Measurements from ENCODE around the gene SYT1. TPM values are rescaled to one million over a fixed set of nuclear protein-coding genes. Genes with fewer than 3 reads are reported as not detected.
"Not testable (repeated sequence)": the region's sequence is repeated elsewhere in the genome, so short reads cannot be mapped to it uniquely, and the experiment has no call there.

SYT1 gene
- total RNA-seq, 2 experiments from 2014 or later: not detected

DNA sequence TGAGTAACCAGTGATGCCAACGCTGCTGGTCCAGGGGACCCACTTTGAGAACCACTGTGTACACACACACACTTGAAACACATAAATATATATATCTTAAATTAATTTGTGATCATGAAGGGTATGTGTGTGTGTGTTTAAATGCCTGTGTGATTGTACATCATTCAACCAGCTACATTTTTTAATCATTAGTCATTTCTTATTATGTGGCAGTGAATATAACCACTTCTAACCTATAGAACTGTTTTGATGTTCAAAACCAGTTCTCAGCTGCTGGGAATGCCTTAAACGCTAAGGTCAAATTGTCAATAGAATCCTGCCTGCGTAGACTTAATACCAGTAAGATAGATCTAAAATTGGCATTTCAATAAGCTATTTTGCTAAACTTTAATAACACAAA lies 330.0 kb downstream of the SYT1 start:
- POLR2A ChIA-PET: no interaction called here
- CTCF ChIA-PET: no interaction called here

DNA sequence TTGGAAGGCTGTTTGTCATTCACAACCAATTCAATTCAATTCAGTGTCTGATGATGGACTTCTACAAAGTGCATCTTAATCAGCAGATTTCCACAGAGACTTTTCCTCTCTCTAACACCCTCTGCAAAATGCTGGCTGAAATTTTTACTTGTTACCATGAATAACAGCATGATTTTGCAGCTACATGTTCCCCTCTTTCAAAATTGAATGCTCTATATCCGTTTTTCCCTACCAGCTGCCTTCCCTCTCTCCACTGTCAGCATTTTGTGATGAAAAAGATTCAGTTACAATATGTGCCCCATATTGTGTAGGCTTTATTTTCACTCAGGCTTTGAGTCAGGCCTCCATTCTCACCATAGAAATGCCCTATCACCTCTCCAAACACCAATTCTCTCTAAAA lies 334.6 kb downstream of the SYT1 start:
- ChIA-PET POLR2A (no interaction called here), CTCF (no interaction called here)

DNA sequence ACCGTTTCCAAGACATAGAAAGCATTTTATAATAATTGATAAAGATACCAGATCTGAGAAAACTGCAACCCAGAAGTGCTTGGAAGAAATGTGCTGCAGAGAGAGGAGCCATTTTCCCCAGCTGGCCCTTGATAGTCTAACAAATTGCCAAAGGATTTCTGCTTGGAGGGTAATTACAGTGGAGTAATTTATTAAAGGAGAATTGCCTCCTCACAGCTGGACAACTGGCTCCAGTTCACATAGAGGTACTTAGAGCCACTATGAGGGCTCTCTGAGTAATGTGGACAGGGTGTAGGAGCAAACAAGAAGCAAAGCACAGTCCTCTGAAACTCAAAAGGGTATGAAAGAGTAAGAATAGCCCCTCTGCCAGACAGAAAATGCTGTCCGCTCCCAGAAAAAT lies 335.6 kb downstream of the SYT1 start:
- ChIA-PET CTCF (no interaction called here), POLR2A (no interaction called here)

DNA sequence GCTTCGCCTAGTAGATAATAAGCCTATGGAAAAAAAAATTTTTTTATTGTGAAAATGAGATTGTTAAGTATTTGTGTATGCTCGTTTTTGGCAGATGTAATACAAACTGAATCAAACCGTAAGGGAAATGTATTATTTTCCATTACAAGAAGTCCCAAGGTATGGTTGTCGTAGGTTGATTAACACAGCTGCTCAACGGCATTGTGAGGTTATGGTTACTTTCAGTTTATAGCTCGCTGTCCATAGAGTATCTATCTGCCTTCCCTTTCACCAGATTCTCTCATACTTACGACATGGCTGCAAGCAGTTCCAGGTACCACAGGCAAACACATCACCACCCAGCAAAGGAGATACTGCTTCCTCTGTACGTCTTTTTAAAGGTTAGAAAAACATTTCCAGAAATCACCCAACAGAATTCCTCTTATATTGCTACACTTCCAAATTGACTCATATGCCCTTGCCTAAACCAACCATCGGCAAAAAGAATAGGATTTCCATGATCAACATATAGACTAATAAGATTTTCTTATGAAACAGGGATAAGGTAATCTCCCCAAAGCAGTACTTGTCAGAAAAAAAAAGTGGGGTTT lies 338.6 kb downstream of the SYT1 start:
- POLR2A ChIA-PET: no interaction called here
- CTCF ChIA-PET: no interaction called here

DNA sequence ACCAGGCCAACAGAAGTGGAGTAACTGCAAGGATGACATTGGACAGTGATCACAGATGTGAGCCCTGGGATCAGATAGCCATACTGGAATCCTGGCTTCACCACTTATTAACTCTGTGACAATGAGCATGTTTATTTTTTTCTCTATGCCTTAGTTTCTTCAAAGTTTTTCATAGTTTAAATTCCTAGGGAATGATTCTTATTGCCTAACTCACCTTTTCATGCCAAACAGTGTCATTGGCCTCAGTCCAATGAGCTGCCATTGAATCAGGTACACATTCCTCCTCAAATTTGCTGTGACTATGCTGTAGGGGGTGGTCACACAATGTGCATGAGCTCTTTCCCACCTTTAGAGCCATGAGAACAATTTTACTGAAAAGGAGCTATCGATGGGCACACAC lies 342.3 kb downstream of the SYT1 start:
- ChIA-PET POLR2A (no interaction called here), CTCF (no interaction called here)

DNA sequence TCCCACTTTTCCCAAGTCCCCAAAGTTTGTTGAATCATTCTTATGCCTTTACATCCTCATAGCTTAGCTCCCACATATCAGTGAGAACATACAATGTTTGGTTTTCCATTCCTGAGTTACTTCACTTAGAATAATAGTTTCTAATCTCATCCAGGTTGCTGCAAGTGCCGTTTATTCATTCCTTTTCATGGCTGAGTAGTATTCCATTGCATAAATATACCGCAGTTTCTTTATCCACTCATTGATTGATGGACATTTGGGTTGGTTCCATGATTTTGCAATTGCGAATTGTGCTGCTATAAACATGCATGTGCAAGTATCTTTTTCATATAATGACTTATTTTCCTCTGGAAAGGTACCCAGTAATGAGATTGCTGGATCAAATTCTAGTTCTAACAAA lies 345.8 kb downstream of the SYT1 start:
- CTCF ChIA-PET, POLR2A ChIA-PET: not testable (repeated sequence)

DNA sequence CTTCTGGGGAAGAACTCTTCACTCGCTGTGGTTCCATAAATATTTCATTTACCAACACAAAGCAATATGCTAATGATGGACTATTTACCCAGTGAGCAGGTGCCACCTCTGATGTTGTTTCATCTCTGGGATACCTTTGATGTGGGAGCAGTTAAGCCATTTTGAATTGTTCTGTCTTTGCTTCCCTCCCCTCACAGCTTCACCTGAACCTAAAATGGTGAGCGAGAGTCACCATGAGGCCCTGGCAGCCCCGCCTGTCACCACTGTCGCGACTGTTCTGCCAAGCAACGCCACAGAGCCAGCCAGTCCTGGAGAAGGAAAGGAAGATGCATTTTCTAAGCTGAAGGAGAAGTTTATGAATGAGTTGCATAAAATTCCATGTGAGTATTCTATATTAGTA lies 352.7 kb downstream of the SYT1 start:
- ChIA-PET CTCF (no interaction called here), POLR2A (no interaction called here)

DNA sequence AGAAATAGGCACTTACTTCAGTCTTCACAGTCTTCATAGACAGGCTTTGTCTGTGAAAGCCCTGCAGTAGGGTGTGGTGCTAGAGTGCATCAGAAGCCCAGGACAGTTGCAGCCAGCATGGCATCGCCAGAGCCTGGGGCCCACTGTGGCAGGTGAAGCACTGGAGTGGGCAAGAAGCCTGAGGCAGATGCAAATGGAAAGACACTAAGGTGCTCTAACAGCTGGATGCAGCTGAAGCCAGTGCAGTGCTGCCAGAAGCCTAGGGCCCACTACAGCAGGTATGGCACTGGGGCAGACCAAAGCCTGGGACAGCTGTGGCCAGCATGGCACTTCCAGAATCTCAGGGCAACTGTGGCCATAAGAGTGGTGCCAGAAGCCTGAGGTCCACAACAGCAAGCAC lies 358.6 kb downstream of the SYT1 start:
- ChIA-PET CTCF (no interaction called here), POLR2A (no interaction called here)

DNA sequence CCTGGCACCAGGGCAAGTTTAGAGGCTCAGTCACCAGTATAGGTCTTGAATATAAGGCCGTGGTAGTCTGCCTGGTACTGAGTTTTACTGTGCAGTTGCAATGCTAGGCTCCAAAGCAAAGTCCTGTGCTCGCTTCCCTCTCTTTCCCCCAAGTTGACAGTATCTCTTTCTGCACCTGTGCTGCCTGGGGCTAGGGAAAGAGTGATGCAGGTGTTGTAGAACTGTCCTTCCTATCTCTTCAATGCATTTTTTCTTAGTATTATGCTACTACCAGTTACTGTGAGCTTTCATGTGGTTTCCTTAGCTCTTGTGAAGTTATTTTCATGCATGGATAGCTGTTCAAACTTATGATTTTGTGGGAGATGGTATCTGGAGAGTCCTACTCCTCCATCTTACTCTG lies 359.2 kb downstream of the SYT1 start:
- CTCF ChIA-PET: no interaction called here
- POLR2A ChIA-PET: no interaction called here

DNA sequence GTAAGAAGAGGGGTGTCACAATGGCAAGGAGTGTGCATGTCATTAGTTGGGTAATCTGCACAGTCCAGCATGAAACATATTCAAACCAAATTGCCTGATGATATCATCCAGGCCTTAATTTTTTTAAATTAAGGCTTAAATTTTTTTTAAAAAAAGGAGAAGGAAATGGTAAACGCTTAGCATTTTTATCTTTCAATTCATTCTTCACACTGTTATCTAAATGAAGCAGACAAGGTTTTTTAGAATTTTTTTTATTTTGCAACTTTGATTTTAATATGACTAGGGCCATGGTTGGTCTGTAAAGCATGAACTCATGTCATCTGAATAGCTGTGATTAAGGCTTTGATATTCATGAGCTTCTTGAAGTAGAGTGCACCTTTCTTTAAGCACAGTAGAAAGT lies 362.5 kb downstream of the SYT1 start:
- POLR2A ChIA-PET: no interaction called here
- CTCF ChIA-PET: no interaction called here

DNA sequence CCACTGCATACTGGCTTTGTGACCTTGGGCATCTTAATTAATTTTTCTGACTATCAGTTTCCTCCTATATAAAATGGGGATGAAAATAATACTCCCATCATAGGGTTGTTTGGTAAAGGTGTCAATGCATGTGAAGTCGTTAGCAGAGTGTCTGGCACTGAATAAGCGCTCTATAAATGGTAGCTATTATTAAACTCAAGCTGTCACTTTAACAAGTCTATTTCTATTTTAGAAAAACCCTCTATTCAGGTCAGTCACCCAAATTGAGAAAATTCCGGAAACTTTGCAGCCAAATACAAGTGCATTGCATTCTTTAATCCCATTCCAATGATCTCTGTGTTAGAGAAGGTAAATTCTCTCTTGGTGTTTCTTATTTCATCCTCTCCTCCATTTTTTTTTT lies 363.1 kb downstream of the SYT1 start:
- CTCF ChIA-PET: no interaction called here
- POLR2A ChIA-PET: no interaction called here

DNA sequence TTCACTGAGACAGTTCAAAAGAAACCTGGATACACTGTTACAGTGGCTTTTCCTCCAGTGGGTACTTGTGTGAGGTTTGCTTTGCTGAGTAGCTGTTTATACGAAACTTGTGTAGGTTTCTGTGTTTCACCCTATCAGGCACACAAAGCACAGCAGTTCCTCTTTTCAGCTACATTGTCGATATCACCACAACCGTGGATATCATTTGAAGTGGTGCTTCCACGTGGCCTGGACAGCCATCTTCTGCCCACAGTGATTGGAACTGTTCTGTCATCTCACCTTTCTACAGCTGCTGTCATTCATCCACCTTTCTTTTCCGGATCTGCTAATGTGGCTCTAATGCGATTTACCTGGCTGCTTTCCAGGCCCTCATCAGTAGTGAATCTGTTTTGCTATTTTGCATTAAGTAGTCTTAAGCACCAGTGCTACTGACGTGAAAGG lies 368.8 kb downstream of the SYT1 start:
- POLR2A ChIA-PET: no interaction called here

DNA sequence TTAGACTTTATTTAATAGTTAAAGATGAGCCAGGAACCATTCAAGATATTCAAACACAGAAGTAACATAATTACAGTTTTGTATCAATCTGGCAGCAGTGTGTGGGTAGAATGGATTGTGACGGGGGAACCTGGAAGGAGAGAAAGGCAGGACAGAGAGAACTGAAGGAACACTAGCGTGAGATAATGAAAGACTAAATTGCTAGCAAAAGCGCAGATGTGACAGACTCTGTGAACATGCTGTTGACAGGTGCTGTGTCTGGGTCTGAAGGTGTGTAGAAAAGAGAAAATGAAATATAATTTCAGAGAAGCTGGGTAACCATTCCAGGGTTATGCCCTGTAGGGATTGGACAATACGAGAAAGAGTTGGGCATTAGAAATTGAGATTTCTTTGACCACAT lies 372.3 kb downstream of the SYT1 start:
- ChIA-PET CTCF (no interaction called here), POLR2A (no interaction called here)

More for the DNA sequence above, 368.8 kb downstream of the SYT1 start:
- CTCF ChIA-PET: no interaction called here

DNA sequence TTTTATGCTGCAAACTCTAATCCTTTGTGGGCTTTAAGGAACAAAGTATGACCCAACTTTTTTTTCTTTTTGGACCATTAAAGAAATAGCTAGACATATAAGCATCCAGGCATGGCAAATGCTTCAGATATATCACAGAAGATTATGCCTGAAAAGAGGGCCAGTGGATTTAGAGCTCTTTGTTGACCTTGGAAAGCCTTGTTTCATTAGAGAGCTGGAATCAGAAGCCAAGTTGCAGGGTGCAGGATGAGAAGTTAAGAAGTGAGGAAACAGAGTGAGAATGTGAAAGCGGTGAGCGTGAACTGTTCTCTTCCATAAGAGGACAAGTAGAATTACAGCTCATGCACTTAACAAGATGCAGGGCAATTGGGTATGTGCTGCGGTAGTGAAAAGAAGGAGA lies 373.7 kb downstream of the SYT1 start:
- POLR2A ChIA-PET: no interaction called here
- CTCF ChIA-PET: no interaction called here

DNA sequence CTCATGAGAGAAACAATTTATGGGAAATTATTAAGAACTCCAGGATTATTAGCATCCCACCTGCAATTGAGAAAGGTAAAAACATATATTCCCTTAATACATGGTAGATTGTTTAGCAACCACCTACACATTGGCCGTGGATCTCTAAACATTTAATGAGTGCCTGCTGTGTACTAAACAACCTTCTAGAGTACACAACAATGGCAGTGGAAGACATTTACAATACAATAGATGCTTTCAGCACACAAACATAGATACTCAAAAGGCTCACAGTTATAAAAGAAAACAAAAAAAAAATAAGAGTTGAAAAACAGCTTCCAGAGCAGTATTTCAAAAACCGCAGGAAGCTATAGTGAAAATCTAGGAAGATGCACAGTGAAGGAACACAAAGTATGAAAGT lies 382.9 kb downstream of the SYT1 start:
- ChIA-PET POLR2A (no interaction called here), CTCF (no interaction called here)

DNA sequence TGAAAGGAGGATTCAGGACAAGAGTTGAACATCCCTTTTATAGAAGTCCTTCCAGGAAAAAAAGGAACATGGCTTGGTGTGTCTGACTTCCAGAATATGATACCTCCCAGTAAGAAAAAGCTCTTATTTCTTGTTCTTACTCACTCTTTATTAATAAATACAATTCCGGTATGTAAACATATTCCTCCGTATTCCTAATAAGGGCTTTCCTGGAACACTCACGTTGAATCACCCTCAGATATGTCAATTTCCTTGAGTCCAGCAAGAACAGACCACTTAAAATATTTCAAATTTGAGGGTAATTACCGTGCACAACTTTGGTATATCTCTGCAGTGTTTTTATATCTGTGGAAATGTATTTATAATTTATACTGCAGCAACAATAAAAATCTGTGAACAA lies 385.6 kb downstream of the SYT1 start:
- POLR2A ChIA-PET: no interaction called here
- CTCF ChIA-PET: no interaction called here

DNA sequence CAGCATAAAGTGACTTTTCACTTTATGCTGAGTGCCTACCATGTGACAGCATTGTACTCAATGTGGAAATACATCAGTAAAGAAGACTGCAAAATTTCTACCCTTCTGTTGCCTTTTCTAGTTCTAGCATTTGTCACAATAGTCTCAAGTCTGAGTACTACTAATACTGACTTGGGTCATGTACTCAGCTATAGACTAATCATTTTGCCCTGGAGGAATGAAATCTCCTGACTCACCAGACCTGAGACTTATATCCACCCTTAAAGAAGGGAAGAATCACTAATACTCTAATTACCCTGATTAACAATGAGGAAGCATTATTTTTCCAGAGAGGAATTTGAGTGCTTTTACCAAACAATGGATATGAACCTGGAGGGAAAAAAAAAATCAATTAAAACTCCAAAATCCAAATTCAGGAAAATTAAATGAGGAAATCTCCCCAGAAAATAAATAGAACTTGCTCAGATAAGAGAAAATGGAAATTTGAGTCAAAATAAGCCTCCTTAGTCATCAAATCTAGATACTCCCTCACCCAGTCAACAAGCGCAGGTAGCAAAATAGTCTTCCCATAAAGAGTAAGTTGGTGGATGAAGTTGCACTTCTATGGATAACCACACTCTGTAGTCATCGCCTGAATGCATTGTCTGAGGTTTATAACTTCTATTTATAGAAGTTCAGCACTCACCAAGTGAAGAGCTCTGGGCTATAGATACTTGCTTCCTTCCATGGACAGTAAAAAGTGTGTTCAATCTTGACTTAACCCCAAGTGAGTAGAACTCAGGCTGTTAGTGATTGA lies 386.6 kb downstream of the SYT1 start:
- ChIA-PET CTCF (no interaction called here), POLR2A (no interaction called here)

DNA sequence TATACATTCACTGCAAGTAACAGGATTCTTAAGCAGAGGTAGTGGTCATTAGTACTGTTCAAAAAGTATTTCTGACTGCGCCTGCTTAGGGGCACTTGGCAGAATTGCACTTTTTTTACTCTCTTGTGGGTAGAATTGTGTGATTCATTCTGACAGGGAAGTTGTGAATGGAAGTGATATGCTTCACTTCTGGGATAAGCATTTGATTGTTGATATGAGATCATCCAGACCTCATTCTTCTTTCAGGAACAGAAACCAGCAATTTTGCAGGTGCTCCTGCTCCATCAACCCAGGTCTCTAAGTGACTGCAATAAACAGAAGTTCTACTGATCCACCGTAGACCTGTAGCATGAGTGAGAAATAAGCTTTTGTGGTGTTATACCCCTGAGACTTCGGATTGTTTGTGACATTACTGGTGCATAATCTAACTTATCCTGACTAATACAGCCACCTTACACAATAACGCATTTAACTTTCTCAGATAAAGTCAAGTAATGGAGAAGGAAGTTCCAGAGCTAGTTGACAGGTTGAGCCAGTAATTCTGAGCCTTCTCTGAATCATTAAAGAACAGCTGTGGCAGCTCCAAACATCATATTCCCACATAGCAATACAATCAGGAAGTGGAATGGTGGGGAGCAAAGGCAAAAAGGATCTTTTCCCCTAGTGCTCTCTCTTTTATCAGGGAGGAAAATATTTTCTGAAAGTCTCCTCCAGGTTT lies 387.9 kb downstream of the SYT1 start:
- ChIA-PET POLR2A (no interaction called here), CTCF (no interaction called here)

DNA sequence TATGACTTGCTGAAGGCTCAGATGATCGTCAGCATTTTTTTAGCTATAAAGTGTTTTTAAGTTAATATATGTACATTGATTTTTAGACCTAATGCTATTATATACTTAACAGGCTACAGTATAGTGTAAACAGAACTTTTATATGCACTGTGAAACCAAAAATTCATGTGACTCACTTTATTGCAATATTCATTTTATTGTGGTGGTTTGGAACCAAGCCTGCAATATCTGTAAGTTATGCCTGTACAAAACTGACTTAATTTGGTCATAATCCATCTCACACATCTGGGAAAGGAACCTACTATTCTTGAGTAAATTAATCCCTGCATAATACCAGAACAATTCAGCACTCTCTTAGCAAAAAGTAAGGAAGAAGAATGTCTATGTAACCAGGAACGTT lies 390.7 kb downstream of the SYT1 start:
- ChIA-PET POLR2A (no interaction called here), CTCF (no interaction called here)

DNA sequence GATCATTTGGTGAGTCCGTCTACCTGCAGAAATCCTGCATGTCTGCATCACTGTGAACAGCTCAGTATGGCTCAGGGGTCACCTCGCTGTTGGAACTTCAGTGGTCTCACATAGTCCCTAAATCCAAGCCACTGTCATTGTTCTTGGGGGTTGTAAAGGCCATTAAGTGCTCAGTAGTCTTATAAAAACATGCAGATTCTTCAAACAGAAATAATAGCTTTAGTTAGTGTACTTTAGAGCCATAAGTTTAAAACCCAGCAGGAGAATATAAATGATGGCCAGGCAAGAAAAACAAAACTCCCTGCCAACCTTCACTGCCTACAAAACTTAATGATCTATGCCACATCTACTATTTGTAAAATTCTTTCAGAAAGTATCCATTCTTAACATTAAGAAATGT lies 396.3 kb downstream of the SYT1 start:
- ChIA-PET CTCF (no interaction called here), POLR2A (no interaction called here)

DNA sequence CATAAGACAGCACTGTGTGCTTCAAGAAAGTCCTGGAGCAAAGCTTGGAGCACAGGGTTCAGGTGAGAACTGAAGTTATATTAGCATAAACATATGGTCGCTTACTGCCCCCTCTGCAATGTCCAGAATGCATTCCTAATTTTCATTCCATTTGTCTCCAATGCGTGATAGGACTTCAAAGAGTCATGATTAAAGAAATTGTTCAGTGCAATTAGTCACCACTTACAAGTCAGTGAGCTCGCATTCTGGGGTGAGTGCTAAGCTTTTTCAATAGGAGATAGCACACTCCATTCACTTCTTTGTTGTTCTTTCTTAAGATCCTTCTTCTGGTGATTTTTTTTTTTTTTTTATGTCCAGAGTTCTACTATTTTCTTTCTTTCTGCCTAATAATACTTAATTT lies 398.4 kb downstream of the SYT1 start:
- POLR2A ChIA-PET: no interaction called here
- CTCF ChIA-PET: no interaction called here
